Esophagus mucosa (tissue), 1 donor: ENCODE results near the gene EXTL1. TPM values are rescaled to one million over a fixed set of nuclear protein-coding genes. Genes with fewer than 3 reads are reported as not detected.

Experiments used
- ATAC-seq: fragments of 200-7000 bp; cut with Tn5 transposase; one replicate; pipeline ENCODE4 v1.9.1; 2020
- total RNA-seq: library from RNA; stranded (reverse); gene quantifications from one replicate; pipeline ENCODE4 v1.2.4, GENCODE V29; 2023
- donor health status: DM: yes; HTN: yes; CAD: no.

EXTL1 gene
- total RNA-seq, 1 donor from 2014 or later: not detected

DNA sequence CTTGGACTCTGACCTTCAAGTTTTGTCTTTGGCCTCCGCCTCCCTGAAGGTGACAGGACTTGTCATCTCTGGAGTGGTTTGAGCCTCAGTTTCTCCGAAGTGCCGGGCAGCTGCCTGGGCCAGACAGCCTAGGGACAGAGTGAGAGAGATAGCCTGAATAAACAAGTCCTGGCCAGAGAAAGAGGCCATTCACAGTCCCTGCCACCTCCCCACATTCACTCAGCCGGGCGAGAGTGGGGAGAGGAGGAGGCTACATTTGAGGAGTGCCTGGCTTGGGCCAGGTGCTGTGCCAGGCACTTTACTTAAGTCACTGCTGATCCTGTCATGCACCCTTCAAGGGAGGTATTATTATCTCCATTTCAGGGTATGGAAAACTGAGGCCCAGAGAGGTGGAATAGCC is 3.5 kb downstream of the EXTL1 start:
- no peak for ATAC-seq

DNA sequence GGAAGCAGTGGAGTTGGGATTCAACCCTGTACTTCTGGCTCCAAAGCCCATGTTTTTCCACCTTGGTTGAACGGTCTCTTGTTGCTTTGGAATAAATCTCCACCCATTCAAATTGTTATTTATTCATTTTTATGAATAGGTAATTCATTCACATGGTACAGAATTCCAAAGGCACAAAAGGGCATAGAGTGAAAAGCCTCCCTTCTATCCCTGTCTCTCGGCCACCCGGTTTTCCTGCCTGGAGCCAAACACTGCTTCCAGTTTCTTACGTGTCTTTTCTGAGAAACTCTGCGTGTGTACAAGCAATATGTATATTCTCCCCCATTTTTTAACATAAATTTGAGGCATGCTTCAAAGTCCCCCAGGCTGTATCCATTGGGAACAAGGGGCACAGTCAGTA is 3.9 kb downstream of the EXTL1 start:
- ATAC-seq: no peak

DNA sequence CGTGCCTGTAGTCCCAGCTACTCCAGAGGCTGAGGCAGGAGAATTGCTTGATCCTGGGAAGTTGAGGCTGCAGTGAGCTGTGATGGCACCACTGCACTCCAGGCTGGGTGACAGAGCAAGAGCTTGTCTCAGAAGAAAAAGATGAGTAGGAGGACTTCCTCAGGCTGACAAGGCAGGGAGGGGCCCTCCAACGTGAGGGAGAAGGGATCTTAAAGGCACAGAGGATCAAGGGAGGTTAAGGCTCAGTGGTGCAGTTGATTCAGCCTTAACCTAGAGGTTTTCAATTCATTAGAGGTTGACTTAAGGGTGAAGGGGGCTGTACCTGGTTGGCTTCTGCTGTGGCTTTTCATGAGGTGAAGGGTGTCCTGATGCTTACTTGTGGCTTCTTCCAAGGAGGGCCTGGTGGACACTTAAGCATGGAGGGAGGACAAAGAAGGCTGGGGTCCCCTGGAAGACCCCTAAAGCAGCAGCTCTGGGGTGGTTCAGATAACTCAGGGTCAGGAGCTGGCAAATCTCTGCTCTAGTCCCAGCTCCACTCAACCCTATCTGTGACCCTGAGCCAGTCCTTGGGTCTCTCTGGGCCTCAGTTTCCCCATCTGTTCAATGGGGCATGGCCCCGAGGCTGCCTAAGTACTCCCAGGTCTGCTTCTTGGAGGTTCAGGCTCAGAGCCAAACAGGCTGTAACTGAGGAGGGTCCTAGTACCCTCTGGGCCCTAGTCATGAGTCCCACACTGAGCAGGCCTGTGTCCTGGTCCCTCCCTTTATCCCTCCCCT is 6.3 kb downstream of the EXTL1 start:
- ATAC-seq: no peak

DNA sequence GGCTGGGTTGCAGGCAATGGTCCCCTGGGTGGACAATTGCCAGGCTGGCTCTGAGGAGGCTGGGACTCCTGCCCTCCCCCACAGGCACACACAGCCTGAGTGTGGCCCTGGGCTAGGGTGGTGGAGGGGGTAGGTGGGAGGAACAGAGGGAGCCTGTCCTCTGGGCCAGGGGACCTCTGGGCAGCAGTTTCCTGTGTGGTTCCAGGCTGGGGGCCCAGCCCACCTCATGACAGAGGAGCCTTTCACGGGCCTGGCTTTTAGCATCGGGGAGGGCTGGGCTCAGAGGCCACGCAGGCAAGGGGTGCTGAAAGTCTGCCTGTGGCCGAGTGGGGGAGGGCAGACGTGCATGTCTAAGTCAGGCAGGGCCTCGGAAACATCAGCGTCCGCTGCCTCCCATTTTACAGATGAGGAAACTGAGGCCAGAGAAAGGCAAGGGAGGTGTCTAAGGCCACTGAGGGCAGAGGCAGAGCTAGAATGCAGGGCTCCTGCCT is 7.0 kb downstream of the EXTL1 start:
- no peak for ATAC-seq

DNA sequence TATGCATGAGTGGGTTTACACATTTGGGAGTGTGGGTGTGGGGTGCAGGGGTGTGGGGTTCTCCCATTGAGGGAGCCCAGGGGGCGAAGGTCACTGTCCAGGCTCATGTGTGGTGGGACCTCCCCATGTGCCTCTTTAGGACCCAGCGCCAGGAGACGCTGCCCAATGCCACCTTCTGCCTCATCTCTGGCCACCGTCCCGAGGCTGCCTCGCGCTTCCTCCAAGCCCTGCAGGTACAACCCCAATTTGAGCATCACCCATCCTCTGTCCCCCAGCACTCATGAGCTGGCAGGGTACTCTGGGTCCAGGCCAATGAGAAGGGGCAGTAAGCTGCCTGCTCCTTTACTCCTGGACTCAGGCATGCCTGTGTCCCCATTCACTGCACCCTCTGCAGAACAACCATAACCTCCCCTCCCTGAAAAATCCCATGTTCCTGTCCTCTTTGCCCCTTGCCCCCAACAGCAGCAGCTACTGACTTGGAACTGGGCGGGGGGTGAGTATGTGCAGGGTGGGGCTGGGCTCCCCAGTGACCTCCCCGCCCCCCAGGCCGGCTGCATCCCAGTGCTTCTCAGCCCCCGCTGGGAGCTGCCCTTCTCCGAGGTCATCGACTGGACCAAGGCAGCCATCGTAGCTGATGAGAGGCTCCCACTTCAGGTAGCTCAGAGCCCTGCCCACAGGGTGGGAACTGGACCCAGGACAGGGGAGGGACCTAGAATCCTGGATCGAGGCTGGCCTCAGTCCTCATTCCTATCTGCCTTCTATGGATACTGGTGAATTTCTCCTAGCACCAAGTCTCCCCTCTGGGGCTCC is 7.7 kb downstream of the EXTL1 start:
- no peak for ATAC-seq

DNA sequence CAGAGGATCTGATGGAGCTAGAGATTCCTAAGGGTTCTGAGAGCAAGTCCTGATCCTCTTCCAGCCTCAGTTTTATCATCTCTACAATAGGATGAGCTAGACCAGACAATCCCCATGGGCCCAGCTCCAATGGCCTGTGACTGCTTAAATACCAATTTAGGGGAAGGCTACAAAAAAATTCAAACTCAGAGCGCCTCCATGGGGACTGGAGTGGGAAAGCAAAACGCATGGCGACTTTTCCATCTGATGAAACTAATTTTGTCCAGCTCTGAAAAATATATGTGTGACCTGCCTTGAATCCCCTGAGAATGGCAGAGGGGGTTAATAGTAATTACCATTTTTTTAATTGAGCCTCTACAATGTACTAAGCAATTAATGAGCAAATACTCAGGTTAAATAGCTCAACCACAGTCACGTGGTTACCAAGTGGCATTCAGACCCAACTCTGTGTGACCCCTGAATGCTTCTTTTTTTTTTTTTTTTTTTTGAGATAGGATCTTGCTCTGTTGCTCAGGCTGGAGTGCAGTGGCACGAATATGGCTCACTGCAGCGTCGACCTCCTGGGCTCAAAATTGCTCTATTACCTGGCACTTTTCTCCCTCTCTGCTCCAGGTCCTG is 8.4 kb downstream of the EXTL1 start:
- ATAC-seq: no peak

DNA sequence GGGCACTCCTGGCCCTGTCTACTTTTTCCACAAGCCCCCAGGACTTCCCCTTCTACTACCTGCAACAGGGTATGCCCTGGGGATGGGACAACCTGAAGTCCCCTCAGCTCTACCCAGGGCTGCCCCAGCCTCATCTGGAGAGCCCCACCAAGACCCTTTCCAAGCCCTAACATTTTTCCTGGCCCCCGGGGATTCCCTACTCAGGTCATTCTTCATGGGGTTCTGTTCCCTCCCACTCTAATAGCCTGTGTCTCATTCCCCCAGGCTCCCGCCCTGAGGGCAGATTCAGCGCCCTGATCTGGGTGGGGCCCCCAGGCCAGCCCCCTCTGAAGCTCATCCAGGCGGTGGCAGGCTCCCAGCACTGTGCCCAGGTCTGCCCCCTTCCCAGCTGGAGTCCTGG is 9.6 kb downstream of the EXTL1 start:
- no peak for ATAC-seq

DNA sequence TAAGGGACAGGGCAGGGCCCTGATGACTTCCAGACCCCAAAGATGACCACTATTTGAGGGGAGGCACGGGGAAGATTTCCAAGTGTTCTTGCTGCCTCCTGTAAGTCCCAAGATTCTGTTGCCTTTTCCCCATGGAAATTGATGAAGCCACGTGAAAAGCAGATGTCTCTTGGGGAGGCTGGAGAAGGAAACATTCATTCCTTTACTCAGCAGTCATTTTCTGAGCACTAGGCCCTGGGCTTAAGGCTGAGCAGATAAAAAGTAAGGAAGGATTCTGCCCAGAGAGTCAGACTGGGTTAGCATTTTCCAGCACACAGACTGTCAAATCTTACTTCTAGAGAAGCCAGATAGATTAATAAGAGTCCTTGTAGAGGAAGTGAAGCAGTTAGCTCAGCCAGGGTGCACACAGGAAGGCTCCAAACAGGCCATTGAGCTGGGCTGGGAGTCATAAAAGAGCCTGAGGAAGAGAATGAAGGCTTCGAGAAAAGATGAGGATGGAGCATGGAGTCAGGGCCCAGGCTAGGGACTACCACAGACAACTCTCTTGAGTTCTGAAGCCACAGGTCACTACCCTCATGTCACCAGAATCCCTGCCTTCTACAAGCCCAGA is 10.1 kb downstream of the EXTL1 start:
- ATAC-seq: no peak

DNA sequence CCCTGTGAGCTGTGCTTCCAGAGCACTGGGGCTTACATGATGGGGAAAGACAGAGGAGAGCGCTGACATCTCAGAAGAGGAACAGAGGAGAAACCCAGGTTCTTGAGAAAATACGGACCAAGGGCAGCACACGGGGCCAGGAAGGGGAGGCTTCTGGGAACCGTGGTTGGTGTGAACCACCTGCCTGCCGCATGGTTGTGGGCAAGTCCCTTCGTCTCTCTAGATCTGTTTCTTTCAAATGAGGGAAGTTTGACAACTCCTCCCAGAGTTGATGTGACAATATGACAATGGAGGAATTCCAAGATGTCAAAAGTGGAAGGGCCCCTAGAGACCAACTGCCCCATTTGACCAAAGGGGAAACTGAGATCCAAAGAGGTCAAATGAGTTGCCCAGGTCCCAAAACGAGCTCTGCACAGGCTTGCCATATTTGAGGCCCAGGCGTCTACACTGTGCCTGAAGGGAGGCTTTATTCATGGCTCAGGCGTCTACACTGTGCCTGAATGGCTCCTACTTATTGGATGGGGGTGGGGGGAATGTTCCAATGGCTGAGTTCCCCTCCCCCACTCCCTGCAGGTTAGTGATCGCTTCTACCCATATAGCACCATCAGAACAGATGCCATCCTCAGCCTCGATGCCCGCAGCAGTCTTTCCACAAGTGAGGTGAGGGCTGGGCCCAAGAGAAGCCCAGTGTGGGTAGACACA is 11.2 kb downstream of the EXTL1 start:
- ATAC-seq: no peak

DNA sequence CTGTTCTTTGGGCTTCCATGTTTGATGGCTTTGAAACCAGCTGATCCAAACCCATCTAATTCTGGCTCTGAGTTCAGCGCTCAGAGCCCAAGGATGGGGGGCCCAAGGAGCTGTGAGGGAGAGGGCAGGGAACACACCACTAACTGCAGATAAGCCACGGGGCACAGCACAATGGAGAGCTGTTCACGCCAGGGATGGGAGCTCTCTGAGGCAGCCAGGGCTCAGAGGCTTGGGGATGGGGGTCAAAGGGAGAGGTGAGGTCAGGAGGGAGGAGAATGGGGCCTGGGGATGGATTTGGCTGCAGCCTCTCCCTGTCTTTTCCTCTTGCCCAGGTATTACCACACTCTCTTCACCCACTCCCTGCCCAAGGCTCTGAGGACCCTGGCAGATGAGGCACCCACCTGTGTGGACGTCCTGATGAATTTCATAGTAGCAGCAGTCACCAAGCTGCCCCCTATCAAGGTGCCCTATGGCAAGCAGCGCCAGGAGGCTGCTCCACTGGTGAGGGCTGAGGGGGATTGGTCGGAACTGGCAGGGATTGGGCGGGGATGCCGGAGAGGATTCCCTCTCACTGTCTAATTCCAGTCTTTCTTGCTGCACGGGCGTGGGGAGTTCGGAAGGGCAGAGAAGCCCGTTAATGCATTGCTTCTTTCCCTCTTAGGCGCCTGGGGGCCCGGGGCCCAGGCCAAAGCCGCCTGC is 13.1 kb downstream of the EXTL1 start:
- ATAC-seq: peak; percentile 2

DNA sequence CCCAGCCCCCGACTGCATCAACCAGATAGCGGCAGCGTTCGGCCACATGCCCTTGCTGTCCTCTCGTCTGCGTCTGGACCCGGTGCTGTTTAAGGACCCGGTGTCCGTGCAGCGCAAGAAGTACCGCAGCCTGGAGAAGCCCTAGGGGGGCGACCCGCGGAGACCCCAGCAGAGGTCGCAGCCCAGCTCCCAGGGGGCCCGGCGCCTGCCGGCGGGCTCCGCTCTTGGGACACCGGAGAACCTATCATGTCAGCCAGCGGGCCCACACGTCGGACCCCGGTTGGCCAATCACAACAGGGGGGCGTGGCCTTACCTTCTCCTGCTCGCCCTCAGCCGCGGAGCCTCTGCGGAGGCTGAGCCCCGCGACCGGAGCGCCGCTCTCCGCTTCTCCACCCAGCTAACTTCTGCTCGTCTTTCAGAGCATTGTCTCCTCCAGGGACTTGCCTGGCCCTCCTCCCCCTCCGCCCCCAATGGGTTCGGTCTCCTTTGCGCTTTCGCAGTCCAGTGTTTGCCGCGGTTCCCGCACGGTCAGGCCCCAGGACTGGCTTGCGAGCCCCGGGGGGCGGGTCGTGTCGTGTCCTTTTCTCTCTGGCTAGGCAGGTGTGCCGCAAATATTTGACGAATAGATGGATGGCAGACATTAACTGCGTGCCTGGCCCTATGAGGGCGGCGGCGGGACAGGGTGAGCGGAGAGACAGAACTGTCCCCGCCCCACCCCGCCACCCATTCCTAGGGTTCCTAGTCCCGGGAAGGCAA is 13.8 kb downstream of the EXTL1 start:
- peak; percentile 92 for ATAC-seq

DNA sequence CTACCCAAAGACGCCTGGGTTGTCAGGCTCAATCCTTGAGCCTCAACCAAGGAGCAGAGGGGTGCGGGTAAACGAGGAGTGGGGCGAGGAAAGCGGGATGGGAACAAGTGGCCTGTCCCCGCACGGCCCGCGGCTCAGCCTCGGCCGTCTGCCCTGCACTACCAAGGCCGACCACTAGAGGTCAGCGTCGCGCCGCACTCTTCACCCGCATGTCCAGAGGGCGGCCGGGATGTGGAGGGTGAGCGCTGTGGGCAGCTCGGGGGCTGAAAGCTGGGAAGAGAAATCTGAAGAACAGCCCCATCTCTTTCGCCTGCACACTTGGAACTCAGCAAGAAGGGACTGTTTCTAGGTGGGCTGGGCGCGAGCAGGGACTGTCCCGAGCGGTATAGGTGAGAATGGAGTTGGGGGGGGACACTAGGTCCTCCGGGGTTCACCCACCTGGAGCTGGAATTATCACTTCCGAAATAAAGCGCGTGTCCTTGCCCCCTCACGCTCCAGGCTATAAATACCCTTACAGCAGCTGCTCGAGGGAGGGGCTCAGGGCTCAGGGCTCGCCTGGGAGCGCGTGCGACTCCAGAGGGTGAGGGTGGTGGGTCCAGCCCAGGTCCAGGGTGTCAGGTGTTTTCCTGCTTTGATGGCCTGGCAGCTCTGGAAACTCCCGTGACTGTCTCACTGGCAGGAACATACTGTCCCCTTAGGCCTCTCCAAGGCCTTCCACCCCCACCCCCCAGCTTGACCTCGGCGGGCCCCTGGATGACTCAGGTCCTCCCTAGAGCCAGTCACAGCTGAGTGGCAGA is 14.6 kb downstream of the EXTL1 start:
- peak; percentile 89 for ATAC-seq

DNA sequence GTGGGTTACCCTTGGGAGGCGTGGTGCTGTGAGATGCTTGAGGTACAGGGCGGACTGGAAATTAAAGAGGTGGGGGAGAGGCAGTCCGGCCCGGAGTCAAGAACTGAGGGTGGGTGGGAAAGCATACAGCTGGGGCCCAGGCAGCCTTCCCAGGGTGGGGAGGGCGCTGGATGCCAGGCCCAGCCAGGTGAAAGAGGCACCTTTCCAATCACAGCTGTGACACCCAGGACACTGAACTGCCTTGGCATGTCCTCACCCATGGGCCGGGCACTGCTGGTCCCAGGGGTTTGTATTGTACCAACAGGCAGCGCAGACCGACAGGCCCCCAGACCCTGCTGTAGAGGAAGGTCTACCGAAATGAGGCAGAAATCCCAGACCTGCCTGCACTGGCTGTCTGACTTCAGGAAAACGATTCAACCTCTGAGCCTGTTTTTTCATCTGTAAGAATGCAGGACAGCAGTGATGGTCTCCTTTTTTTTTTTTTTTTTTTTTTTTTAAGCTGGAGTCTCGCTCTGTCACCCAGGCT is 15.2 kb downstream of the EXTL1 start:
- ATAC-seq: no peak

DNA sequence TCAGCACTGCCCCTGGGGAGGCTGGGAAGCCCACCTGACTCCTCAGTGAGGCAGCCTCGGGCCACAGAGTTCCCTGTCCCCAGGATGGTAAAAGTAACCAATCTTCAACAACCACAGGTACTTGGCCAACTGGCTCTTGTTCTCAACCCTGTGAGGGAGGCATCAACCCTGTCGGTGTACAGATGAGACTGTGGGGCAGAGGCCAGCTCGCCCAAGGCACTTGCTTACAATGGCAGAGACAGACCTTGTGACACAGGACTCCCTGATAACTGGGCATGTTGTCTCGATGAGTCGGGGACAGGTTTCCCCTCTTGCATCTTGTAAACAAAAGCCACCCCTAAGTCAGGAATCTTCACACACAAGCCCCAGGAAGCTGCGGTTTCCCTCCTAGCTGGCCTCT is 16.3 kb downstream of the EXTL1 start:
- no peak for ATAC-seq

DNA sequence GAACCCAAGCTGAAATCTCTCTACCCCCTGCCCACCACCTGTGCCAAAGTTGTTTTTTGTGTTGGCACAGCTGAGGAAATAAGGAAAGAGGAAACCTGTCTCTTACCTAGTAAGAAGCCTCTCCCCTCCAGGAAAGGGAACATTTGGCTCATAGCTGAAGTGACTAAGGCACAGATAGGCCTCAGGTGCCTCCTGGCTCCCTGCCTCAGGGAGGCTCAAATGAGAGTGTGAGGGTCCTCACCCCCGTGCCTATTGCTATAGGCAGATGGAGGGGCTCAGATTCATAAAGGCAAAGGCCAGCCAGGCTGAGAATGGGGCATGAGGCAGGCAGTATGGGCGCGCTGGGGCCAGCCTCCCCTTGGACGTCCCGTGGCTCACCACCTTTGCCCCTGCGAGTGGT is 16.9 kb downstream of the EXTL1 start:
- ATAC-seq: no peak

DNA sequence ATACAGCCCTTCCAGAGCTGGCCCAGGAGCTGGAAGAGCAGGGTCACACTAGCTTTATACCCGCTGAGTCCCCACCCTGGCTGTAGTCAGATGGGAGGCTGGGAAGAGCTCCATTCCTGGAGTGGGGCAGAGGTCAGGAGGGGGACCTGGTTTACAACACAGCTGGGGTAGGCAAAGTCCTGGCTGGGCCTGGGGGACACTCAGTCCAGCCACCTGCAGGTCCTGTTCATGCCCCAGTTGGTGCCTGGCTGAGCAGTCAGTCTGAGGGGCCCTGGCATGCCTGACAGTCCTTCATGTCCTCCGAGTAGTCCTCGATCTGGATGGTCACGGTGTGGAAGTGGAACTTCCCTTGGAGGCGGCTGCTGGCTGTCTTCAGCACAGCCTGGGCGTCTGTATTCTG is 17.3 kb downstream of the EXTL1 start:
- no peak for ATAC-seq

DNA sequence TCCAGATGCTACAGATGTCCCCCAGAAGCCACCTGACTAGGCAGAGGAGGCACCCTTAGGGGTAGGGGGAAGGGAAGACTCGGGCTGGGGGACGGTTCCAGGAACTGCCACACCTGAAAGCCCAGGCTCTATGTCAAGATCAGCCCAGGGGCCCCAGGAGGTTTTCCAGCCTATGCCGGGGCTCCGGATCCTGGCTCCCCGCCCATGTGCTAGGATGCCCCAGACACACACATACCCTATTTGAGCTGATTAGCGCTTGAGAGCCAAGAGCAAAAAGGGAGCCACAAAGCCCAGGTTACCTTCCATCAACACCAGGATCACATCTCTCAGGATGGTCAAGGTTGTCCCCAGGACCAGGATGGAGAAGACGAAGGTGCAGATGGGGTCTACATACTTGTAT is 19.8 kb downstream of the EXTL1 start:
- ATAC-seq: no peak

DNA sequence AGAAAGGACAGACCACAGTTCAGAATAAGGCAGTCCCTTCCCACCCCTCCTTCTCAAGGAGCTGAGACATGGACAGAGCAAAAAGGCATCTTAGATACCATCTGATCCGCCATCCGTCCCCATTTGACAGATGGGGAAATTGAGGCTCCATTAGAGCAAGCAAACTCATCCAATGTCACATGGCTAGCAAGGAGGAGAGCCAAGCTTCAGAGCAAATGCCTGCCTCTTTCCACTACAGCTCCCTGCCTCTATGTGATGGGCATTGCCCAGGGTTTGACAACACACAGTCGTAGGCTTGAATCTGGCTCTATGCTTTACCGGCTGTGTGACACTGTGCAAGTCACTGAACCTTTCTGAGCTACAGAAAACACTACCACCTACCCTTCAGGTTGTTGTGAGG is 20.4 kb downstream of the EXTL1 start:
- no peak for ATAC-seq

DNA sequence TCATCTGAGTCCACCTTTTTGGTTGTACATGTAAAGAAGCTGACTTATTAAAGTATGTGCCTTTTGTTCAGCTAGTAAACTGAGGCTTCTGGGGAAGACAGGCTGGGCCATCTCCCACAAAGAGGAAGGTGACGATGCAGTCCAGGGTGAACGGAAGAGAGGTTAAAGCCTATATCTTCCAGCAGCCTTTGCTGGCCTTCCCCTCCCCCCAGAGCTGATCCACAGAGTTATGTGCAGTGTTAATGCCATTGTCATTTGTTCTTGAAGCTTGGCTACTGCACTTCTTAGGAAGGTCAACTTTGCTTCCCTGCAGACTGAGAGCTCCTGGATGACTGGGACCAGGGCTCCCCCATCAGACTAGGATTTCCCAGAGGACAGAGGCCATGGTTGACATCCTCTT is 22.2 kb downstream of the EXTL1 start:
- ATAC-seq: no peak

DNA sequence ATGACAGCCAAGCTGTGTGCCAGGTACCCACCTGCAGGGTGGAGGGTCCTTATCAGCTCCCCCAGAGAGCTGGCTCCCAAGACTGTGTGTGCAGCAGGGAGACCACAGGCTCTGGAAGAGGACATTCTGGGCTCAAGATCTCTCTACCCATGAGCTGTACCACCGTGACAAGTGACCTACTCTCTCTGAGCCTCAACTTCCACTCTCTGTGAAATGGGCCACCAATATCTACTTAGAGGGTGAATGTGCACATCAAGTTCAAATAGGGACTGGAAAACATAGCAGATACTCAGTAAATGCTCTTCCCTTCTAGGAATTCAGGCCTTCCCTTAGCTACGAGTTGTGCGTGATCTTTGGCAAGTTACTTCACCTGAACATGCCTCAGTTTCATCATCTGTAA is 22.8 kb downstream of the EXTL1 start:
- ATAC-seq: no peak
